HG02884 (cell line): ENCODE results near the gene PHACTR2.

Source experiments
- ATAC-seq: cut with Tn5 transposase; IDR thresholded peaks from one replicate; pipeline ENCODE4 v1.9.1; 2021; ENCODE audit warnings: mild to moderate bottlenecking, moderate library complexity; ENCODE audit not compliant: unreplicated experiment

The PHACTR2 gene

DNA sequence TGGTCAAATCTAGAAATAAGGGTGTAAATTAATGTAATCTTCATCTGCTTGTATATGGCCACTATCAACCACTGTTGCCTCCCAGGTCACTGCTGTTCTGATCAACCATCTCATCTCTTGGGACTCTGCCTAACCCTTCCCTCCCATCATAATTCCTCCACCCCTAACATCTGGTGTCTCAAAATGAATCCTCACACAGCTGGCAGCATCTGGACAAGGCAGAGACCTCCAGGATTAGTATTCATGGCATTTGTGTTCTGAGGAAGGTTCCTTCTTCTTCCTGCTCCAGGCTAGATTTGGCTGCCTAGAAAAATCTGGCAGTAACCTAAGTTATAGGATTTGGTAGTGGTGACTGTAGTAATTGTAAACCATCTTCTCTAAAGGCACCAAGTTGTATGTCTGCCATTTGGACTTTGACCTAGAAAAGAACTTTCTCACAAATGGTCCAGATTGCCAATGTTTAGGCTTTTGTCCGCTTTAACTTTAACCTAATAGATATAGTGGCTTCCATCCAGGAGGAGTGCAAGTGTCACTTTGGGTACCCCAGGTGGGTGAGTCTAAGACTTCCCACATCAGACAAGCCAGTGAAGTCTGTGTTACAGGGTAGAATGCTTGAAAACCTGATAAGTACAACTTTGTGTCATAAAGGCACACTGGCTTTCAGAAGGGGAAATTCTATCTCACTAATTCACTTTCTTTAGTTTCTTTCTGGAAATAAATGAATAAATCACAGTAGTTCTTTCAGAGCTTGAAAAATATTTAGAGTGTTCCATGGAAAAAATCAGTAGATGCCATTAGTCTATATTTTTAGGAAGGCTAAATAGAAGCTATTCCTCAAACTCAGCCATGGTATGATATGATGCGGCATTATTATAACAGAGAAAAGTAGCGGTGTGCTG is 3.0 kb upstream of the PHACTR2 start:
- no peak for ATAC-seq

DNA sequence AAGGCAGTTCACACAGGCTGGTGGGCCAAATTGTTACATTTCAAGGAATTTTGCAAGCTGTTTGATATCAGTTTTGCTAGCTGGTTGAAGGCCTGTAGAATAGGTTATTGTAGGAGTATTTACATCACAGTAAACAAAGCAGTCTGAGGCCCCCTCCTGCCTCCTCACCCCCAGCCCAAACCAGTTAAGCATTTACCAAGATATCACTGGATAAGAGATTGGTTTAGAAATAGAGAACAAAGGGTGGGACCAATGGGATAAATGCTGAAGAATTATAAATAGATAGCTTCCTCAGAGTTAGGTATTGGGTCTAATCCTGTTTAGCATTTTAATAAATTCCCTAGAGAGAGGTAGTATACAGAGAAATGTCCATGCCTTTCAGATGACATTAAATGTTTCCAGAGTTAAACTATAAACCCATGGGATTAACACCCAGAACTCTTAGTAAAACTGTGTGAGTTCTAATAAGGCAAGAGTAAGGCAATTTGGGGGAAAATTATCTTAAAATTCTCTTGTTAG is 2.3 kb upstream of the PHACTR2 start:
- ATAC-seq, result no peak

DNA sequence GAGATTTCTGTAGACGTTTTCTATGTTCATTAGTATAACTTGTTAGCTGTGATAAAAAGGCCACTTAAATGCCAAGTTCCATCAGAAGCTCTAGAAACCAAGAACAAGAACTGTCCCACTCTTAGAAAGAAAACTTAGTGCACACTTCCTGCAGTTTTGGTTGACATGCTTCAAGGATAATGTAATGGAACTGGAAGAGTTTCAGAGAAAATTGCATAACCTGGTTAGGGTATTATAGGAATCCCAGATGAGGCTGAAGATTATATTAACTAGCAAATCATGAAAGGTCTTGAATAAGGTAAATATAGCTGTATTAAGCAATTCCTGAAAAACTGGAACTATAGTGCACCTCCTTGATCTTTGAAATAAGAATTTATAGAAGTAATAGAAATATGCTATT is 1.8 kb upstream of the PHACTR2 start:
- no peak for ATAC-seq

DNA sequence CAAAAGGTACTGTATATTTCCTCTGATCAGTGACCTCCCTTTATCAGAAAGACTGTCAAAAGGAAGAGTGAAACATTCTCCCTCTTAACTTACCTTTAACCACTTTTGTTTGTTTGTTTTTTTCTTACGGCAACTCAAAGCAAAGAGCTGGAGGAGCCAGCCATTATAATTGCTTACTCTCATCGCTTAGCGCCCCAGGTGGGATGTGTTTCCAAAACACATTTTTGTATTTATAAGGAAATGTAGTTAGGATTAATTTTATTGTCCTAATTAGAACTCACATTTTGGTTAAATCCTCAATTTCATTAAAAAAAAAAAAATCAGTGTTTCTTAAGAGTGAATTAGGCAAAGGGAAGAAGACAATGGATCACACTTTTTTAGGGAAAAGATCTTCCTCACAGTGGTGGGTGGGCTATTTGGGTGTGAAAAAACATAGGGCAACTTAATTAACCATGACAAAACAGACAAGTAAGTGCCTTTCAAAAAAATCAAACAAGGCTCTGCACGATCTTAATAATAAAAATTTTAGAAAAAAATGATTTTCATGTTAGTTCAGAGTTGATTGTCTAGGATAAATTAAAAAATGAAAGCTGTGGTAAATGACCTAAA is 1.2 kb upstream of the PHACTR2 start:
- ATAC-seq, result no peak

DNA sequence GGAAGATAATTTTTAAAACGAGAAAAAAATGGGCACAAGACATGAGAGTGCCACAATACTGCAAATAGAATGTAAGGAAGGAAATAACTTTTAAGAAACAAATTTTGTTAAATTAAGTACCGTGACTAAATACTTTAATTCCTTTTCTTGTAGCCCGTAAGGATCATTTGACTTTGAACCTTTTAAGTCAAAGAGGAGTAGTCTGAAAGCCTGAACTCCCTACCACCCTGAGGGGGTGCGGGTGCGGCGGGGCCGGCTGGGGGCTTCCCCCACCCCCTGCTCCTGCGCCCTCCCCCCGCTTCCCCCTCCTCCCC is 231 bp upstream of the PHACTR2 start:
- no peak for ATAC-seq

DNA sequence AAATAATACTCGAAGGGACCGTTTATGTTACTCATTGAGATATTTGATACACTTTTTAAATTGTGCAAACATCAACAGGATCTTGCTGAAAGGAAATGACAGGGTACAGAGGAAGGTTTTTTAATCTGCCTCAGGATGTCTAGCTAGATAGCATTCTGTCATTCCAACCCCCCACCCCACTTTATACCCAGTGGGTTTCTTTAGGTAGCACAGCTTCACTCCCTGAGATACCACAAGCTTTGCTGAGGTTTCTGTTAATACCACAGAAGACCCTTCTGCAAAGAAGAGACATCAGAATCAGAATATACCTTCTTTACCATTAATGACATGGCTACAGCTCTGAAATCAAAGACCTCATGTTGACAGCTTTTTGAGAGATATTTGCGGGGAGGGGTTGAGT is 1.3 kb downstream of the PHACTR2 start:
- no peak for ATAC-seq

DNA sequence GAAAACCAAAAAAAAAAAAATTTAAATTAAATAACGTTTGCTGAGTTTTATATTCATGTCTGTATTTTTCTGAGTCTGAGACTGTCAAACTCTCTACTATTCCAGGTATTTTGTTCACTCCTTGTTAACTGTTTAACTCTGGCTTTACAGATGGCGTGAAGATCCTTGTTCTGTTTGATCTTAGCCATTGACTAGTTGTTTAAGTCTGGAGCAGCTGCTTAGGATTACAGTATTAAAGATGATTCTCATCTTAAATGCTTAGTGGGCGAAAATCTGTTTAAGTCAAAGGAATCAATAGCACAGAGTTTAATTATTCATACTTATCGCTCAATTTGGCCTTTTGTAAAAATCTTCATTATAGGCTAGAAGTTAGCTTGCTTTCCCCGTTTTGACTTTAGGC is 2.4 kb downstream of the PHACTR2 start:
- no peak for ATAC-seq

DNA sequence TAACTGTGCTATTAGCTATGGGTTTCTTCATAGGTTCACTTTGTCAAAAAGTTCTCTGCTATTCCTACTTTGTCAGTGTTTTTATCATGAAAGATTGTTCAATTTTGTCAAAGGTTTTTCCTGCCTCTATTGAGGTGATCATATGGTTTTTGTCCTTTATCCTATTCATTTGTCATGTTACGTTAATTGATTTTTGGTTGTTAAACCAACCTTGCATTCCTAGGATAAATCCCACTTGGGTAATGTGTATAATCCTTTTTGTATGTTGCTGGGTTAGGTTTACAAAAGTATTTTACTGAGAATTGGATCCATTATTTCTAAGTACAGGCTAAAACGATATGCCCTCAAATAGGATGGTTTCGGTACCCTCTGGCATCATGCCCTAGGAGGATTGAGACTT is 5.0 kb downstream of the PHACTR2 start:
- ATAC-seq, result no peak

DNA sequence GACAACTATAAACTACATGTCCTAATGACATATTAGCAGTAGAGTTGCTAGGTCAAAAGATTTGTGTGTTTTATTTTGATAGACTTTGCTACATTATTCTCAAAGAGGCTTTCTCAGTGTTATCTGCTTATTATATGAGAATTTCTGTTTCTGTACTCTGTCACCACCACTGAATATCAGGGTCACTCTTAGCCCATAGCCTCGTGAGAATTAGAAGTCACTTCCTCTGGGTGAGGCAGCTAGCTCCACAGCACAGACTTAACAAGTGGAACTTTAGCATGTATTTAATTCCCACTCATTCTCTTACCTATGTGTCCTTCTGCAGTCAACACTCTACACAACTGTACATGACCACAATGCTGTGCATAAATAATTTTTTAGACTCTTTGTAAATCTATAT is 6.7 kb downstream of the PHACTR2 start:
- ATAC-seq, result no peak

DNA sequence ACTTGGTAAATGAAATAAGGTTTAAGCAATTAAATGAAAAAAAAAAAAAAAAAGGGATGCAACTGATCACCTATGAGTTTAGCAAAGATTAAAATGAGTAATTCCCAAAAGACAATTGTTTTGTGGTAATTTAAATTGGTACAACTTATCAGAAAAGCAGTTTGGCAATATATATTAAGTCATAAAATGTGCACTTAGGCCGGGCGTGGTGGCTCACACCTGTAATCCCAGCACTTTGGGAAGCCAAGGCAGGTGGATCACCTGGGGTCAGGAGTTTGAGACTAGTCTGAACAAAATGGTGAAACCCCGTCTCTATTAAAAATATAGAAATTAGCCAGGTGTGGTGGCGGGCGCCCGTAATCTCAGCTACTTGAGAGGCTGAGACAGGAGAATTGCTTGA is 7.9 kb downstream of the PHACTR2 start:
- ATAC-seq, result no peak

DNA sequence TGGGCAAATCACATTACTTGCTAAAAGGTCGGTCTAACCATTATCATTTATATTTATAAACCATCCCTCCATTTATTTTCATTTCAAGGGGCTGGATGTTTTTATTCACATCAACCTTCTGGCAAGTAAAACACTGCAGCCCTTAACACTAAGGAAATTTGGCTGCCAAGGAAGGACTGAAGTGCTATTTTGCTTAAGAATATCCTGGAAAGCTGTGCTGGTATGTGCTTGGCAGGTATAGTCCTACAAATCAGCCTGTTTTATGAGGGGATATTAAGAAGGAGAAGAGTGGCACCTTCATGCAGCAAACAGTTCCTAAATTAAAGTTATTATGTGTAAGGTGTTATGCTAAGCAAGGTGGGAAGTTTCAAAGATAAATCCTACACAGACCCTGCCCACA is 9.8 kb downstream of the PHACTR2 start:
- ATAC-seq, result no peak

DNA sequence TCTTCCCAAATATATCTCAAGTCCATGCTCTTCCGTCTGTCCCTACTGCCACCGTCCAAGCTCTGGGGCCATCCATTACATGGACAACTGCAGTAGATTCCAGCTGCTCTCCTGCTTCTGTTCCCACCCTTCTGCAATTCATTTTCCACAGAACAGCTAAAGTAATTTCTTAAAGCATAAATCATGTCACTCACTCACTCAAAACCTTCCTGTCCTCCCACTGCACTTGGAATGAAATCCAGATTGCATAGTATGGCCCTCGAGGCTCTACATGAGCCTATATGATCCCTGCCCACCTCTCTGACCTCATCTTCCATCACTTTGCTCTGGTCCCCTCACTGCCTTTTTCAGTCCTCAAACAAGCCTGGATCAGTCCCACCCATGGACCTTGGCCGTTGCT is 10.9 kb downstream of the PHACTR2 start:
- ATAC-seq, result no peak

DNA sequence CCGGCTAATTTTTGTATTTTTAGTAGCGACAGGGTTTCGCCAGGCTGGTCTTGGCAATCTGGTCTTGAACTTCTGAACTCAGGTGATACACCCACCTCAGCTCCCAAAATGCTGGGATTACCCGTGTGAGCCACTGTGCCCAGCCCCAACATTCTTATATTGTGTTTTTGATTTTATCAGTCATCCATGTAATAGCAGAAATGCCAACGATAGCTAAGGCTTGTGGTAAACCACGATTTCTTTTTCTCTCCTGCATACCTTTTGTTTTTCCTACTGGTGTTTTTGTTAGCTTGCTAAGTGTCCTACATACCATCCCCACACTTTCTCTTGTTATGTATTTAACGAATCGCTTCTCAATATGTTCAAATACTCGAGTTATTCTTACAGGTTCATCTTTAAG is 12.1 kb downstream of the PHACTR2 start:
- ATAC-seq, result no peak

DNA sequence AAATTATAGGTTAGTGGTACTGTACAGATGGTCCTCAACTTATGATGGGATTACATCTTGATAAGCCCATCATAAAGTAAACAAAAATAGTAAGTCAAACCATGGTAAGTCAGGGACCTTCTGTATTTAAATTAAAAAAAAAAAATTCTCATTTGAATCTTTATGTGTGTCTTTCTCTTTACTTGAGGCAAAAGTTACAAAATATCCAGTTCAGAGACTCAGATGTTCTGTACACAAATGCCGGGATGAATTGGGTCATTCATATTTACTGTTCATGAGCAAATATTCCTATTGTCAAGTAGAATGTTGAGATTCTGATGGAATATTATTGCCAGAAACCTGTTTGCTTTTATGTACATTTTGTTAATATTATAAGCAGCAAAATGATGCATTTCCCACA is 13.4 kb downstream of the PHACTR2 start:
- ATAC-seq, result no peak

DNA sequence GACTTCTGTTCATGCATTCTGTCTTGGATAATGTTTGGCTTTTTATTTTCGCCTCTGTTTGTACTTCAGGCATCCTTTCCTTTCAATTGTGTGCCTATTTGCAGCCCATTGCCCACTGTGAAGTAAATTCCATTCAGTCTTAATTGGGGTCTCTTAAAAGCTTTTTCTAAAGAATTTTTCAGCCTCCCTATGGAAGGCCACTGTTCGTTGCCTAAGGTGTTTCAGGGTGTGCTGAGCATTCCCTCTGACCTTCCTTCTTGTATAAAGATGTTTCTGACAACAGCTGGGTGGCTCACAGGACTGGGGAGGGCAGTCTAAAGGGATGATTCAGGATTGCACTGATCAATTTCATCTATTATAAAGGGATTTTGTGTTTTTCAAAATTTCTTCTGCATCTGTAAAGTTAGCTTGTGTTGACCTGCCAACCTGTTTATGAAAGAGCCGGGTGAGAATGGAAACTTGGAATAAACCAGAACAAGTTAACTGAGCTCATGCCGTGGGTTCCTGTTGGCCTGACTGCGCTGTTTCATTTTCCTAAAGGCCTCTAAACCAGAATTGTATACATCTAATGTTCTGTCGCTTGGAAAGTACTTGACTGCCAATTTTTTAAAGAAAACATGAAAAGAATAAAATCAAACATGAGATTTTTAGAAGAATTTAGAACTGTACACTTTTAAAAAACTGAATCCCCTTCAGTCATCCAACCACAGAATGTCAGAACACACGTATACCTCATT is 14.3 kb downstream of the PHACTR2 start:
- ATAC-seq, result no peak

DNA sequence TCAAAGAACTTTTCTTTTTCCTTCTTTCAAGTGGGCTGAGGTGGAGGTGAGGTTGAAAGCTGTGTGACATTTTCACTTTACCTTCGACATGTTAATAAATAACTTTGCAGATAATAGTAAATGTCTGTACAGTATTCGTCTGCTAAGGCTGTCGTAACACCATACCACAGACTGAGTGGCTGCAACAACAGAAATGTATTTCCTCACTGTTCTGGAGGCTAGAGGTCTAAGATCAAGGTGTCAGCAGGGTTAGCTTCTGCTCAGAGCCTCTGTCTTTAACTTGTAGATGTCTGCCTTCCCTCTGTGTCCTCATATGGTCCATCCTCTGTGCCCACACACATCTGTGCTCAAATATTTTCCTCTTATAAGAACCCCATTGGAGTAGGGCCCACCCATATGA is 14.9 kb downstream of the PHACTR2 start:
- ATAC-seq, result no peak

DNA sequence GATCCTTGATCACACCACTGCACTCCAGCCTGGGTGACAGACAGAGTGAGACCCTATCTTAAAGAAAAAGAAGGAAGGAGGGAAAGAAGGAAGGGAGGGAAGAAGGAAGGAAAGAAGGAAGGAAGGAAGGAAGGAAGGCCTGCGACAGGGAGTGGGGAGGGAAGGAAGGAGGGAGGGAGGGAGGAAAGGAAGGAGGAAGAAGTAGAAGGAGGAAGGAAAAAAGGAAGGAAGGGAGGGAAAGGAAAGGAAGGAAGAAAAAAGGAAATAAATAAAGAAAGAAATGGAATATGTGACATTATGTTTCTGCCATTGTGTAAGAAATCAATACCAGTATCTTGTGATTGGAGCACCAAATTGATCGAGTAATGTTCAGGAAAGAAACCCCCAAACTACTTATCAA is 16.2 kb downstream of the PHACTR2 start:
- no peak for ATAC-seq

DNA sequence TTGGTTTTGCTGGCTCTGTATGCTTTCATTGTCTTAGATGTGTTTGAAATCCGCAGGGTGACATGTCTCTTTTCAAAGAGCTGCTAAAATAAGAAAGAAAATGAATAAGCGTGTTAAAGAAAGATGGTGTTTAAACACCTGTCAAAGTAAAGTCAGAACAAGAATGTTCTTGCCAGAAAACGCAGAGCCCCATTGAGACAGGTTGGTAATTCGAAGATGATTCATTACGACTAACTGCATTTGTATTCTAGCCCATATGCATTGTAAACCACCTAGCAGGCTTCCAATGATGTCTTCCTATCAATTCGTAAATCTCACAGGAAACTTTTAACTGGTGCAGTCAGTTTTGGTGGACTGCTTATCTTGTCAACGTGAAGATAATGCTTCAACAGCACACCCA is 16.8 kb downstream of the PHACTR2 start:
- no peak for ATAC-seq

DNA sequence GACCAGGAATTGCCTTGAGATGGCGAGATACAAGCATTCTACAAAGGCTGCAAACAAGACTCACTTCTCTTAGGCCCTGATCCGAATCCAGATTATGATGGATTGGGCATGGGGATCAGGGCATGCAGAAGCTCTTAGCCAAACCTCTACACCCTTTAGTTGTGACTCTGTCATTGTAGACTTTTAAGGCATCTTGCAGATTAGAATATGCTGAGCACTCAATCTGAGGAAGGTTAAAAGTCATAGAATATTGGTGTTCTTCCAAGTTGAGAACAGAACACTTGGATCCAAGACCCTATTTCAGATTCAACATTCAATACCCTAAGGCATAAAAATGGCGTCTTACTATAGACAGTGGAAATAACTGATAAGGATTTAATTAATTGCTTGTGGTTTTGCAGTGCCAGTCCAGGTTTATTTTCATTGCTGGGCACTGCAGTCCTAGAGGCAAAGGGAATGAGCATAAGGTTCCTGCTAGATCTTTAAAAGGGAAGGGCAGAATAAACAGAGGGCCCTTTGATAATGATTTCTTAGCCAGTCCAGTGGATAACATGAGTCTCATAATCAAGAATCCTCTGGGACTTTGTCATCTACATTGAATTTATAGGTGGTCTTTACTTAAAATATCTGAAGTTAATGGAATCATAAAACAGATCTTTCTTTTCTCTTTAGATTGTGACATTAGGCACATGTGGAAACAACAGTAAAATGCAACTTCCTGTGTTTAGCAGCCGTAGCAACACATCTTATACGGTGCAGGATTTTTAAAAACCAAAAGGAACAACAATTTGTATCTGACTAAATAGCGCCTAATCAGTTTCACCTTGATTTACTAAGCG is 17.6 kb downstream of the PHACTR2 start:
- no peak for ATAC-seq

DNA sequence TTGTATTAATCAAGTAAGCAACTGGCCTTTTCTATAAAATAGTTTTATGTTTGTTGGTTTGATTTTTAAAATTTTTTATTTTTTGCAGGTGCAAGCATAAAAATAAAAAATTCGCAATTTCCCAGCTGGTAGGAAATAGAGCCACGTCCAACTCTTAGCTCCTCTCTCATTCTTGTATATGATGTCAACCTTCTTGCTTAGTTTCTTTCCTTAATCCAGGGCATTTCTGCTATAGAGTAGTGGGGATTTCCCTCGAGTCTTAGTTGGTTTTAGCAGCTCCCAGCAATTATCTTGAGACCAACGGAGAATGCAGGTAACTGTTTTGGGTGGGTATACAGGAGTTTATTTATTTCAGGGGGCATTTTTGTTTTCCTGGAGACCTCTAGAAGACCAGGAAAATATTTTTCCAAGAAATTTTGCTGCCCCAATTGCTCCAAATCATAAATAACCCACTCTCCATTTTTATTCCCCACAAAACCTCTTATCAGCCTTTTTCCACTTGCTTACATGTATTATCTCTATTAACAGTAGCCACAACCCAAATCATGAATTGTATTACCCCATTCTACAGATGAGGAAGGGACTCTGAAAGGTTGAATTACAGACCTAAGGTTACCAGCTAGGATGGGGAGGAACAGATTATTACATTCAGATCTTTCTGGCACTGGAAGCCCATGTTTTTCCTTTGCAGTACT is 18.4 kb downstream of the PHACTR2 start:
- ATAC-seq, result no peak

DNA sequence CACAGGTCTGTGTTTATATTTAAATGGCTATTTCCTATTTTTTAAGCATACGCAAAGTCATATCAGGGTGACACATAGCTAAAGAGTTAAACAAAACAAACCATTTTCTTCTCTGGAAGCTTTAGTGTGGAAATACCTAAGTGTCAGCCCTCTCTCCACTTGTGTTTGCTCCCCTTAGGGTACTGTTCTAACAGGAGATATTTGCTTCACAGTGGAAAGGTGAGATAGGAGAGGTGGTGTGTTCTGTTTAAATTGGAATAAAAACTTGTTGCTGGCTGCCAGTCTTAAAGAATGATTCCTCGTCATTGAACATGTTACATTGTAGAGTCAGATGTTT is 18.9 kb downstream of the PHACTR2 start:
- no peak for ATAC-seq
